ENCODE measurements around the gene CCNY. TPM values are rescaled to one million over a fixed set of nuclear protein-coding genes. Genes with fewer than 3 reads are reported as not detected.

CCNY gene
- total and polyA plus RNA-seq, 2 donors: 46.6 to 55.9 TPM

GRCh38 chr10:35576730-35577129 lies 240.4 kb downstream of the CCNY start:
- Histone ChIP-seq H3K4me1 (ENCODE audit: insufficient read depth) (no peaks in the 10 kb centered on the region), H3K27ac (ENCODE audit: low read depth) (no peak overlapping the region), H3K4me3 (ENCODE audit: low read depth, low read length) (no peak overlapping the region), H3K36me3 (ENCODE audit: insufficient read depth) (no peaks in the 10 kb centered on the region)
- DNase-seq (ENCODE audit: extremely low spot score): no peak
- WGBS: 93% methylated on average over 3 of the region's 3 CpGs

GRCh38 chr10:35577926-35578617 lies 241.8 kb downstream of the CCNY start:
- 48% methylated on average over 7 of the region's 7 CpGs for WGBS
- H3K4me3 ChIP-seq (ENCODE audit: low read depth, low read length): no peak overlapping the region
- no peak for DNase-seq (ENCODE audit: extremely low spot score)
- no peaks in the 10 kb centered on the region for H3K36me3 ChIP-seq (ENCODE audit: insufficient read depth)
- H3K27ac ChIP-seq (ENCODE audit: low read depth): no peak overlapping the region
- no peaks in the 10 kb centered on the region for H3K4me1 ChIP-seq (ENCODE audit: insufficient read depth)

- Histone ChIP-seq H3K4me1 (ENCODE audit: insufficient read depth) (no peaks in the 10 kb centered on the region), H3K4me3 (ENCODE audit: low read depth, low read length) (no peak overlapping the region)
- 74% methylated on average over 4 of the region's 4 CpGs for WGBS
These were observed 242.3 kb downstream of the CCNY start for GRCh38 chr10:35578618-35578956.

GRCh38 chr10:35579116-35579515 lies 242.8 kb downstream of the CCNY start:
- Histone ChIP-seq H3K4me1 (ENCODE audit: insufficient read depth) (no peaks in the 10 kb centered on the region), H3K4me3 (ENCODE audit: low read depth, low read length) (no peak overlapping the region), H3K36me3 (ENCODE audit: insufficient read depth) (no peaks in the 10 kb centered on the region), H3K27ac (ENCODE audit: low read depth) (no peak overlapping the region)
- 64% methylated on average over 3 of the region's 3 CpGs for WGBS
- no peak for DNase-seq (ENCODE audit: extremely low spot score)

More at GRCh38 chr10:35578618-35578956, 242.3 kb downstream of the CCNY start:
- Histone ChIP-seq H3K27ac (ENCODE audit: low read depth) (no peak overlapping the region), H3K36me3 (ENCODE audit: insufficient read depth) (no peaks in the 10 kb centered on the region)
- DNase-seq (ENCODE audit: extremely low spot score): no peak

- no peak for DNase-seq (ENCODE audit: extremely low spot score)
- WGBS: 70% methylated on average over 12 of the region's 12 CpGs
- no peak overlapping the region for H3K27ac ChIP-seq (ENCODE audit: low read depth)
These were observed 243.6 kb downstream of the CCNY start for GRCh38 chr10:35579726-35580422.

GRCh38 chr10:35580423-35580770 lies 244.1 kb downstream of the CCNY start:
- Histone ChIP-seq H3K4me1 (ENCODE audit: insufficient read depth) (no peaks in the 10 kb centered on the region), H3K4me3 (ENCODE audit: low read depth, low read length) (no peak overlapping the region), H3K27ac (ENCODE audit: low read depth) (no peak overlapping the region), H3K36me3 (ENCODE audit: insufficient read depth) (no peaks in the 10 kb centered on the region)
- no peak for DNase-seq (ENCODE audit: extremely low spot score)
- 86% methylated on average over 3 of the region's 3 CpGs for WGBS

More at GRCh38 chr10:35579726-35580422, 243.6 kb downstream of the CCNY start:
- H3K4me1 ChIP-seq (ENCODE audit: insufficient read depth): no peaks in the 10 kb centered on the region
- H3K36me3 ChIP-seq (ENCODE audit: insufficient read depth): no peaks in the 10 kb centered on the region
- H3K4me3 ChIP-seq (ENCODE audit: low read depth, low read length): no peak overlapping the region

- DNase-seq (ENCODE audit: extremely low spot score): no peak
- 84% methylated on average over 6 of the region's 6 CpGs for WGBS
These were observed 245.3 kb downstream of the CCNY start for GRCh38 chr10:35581655-35582054.

GRCh38 chr10:35584946-35585345 lies 248.6 kb downstream of the CCNY start:
- no peak overlapping the region for H3K4me3 ChIP-seq (ENCODE audit: low read depth, low read length)
- H3K36me3 ChIP-seq (ENCODE audit: insufficient read depth): no peaks in the 10 kb centered on the region
- no peak overlapping the region for H3K27ac ChIP-seq (ENCODE audit: low read depth)
- 96% methylated on average over 9 of the region's 9 CpGs for WGBS
- DNase-seq (ENCODE audit: extremely low spot score): no peak
- H3K4me1 ChIP-seq (ENCODE audit: insufficient read depth): no peaks in the 10 kb centered on the region

More at GRCh38 chr10:35581655-35582054, 245.3 kb downstream of the CCNY start:
- no peaks in the 10 kb centered on the region for H3K4me1 ChIP-seq (ENCODE audit: insufficient read depth)
- H3K27ac ChIP-seq (ENCODE audit: low read depth): no peak overlapping the region
- H3K36me3 ChIP-seq (ENCODE audit: insufficient read depth): no peaks in the 10 kb centered on the region
- no peak overlapping the region for H3K4me3 ChIP-seq (ENCODE audit: low read depth, low read length)

GRCh38 chr10:35585356-35585755 lies 249.0 kb downstream of the CCNY start:
- H3K27ac ChIP-seq (ENCODE audit: low read depth): no peak overlapping the region
- no peaks in the 10 kb centered on the region for H3K36me3 ChIP-seq (ENCODE audit: insufficient read depth)
- WGBS: 93% methylated on average over 11 of the region's 11 CpGs
- H3K4me1 ChIP-seq (ENCODE audit: insufficient read depth): no peaks in the 10 kb centered on the region
- DNase-seq (ENCODE audit: extremely low spot score): no peak
- no peak overlapping the region for H3K4me3 ChIP-seq (ENCODE audit: low read depth, low read length)

- no peak for DNase-seq (ENCODE audit: extremely low spot score)
- Histone ChIP-seq H3K36me3 (ENCODE audit: insufficient read depth) (no peaks in the 10 kb centered on the region), H3K27ac (ENCODE audit: low read depth) (no peak overlapping the region), H3K4me3 (ENCODE audit: low read depth, low read length) (no peak overlapping the region), H3K4me1 (ENCODE audit: insufficient read depth) (no peaks in the 10 kb centered on the region)
- WGBS: 65% methylated on average over 8 of the region's 8 CpGs
These were observed 249.7 kb downstream of the CCNY start for GRCh38 chr10:35585903-35586535.

GRCh38 chr10:35588836-35589235 lies 252.5 kb downstream of the CCNY start:
- DNase-seq (ENCODE audit: extremely low spot score): no peak
- H3K27ac ChIP-seq (ENCODE audit: low read depth): no peak overlapping the region
- no peaks in the 10 kb centered on the region for H3K4me1 ChIP-seq (ENCODE audit: insufficient read depth)
- H3K4me3 ChIP-seq (ENCODE audit: low read depth, low read length): no peak overlapping the region
- no peaks in the 10 kb centered on the region for H3K36me3 ChIP-seq (ENCODE audit: insufficient read depth)

- no peak overlapping the region for H3K4me3 ChIP-seq (ENCODE audit: low read depth, low read length)
- no peak for DNase-seq (ENCODE audit: extremely low spot score)
- WGBS: 91% methylated on average over 4 of the region's 4 CpGs
- no peaks in the 10 kb centered on the region for H3K36me3 ChIP-seq (ENCODE audit: insufficient read depth)
- no peak overlapping the region for H3K27ac ChIP-seq (ENCODE audit: low read depth)
- no peaks in the 10 kb centered on the region for H3K4me1 ChIP-seq (ENCODE audit: insufficient read depth)
These were observed 256.1 kb downstream of the CCNY start for GRCh38 chr10:35592441-35592840.

GRCh38 chr10:35594115-35595079 lies 258.1 kb downstream of the CCNY start:
- no peaks in the 10 kb centered on the region for H3K36me3 ChIP-seq (ENCODE audit: insufficient read depth)
- no peaks in the 10 kb centered on the region for H3K4me1 ChIP-seq (ENCODE audit: insufficient read depth)
- no peak overlapping the region for H3K27ac ChIP-seq (ENCODE audit: low read depth)
- H3K4me3 ChIP-seq (ENCODE audit: low read depth, low read length): no peak overlapping the region
- no peak for DNase-seq (ENCODE audit: extremely low spot score)
- WGBS: 62% methylated on average over 14 of the region's 14 CpGs
